Measurements from ENCODE around the gene SPRTN. TPM values are rescaled to one million over a fixed set of nuclear protein-coding genes. Genes with fewer than 3 reads are reported as not detected.
"Not testable (repeated sequence)": the region's sequence is repeated elsewhere in the genome, so short reads cannot be mapped to it uniquely, and the experiment has no call there.

Gene SPRTN
- total RNA-seq, 1 donor from 2014 or later = 14.9 TPM

DNA sequence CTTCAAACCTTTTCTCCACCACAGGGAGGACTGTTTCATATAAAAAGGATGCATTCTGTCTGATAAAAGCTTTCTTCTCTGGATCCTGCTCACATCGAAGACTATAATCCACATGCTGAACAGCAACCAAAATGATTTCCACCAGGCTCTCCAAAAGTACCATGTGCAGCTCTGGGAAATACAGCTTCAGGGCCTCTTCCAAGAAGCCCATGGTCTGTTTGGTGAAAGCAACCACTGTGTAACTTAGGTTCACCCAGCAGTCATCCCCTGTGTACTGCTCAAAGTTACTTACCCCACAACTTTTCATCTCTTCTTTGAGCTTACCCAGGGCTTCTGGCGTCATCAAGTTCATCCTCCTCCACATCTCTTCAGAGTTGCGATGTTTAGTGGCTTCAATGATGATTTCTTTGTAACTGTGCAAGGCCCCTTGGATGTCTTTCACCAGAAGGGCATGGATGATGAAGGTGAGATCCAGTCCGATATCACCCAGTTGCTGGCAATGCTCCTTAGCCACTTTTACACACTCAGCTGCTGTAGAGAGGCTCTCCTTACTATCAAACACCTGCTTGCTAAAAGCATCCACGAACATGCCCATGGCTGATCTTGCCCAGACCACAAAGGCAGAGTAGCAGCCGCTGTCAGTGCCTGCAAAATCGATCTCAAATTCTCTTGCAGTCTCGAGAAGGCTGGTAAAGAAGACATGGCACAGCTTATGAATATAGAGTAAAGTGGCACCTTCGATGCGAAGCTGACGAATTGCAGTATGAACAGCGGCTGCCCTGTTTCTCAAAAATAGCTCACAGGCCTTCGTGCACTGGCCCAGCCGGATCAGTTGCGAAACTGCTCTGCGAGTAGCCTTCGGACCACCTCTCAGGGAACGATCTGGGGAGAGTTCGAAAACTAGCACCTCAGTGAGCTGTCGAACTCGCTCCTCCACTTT, 2.2 kb upstream of the SPRTN start:
- DNase-seq (ENCODE audit: low read depth in 2 of 2) = no peak

DNA sequence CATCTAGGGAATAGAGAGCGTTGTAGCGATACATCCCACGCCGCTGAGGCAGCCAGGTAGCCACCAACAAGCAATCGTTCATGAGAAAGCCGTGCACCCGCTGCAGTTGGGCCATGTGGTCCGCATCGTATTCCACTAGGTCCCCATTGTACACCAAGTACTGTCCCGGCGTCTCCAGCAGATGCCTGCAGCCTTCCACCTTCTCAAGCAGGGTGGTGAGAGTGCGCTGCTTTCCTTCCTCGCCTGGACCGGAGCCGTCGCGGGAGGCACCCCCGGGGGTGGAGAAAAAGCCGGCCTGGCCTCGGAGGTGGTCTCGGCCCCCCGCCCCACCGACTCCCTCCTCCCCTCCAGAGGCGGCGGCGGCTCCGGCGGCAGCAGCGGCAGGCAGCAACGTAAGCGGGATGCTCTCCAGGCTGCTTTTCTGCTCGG, 1.0 kb upstream of the SPRTN start:
- no peak for DNase-seq (ENCODE audit: low read depth in 2 of 2)

DNA sequence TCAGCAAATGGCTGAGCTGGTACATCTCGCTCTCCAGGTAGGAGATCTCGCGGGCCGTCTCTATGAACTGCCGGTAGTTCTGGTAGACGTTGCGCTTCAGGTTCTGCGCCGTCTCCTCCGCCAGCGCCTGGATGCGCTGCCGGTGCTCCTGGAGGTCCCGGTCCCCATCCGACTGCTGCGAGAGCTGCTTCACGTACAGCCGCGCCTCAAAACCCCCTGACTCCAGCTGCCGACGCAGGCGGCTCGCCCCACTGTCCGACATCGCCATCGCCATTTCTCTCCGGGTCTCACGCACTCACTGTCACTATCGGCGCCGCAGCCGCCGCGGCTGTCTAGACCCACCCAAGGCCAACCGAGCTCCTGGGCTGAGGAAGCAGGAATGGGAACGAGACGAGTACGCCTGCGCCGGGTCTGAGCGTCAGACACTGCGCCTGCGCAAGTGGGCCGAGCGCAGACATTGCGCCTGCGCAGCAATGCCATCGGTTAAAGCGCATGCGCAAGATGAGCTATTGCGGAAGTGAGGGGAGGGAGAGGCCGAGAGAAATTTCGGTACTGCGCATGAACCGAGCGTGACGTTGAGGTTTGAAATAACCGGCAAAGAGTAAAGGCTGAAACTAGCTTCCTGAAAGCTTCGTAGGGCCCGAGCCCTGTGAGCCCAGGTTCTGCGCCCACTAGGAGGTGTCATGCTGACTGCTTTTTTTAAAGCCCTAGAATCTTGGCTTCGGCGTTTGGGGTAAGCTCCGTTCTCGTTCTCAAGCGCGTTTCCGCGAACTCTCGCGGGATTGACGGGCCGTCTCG, 422 bp upstream of the SPRTN start, which contains the start of gene EXOC8:
EXOC8 (minus strand) TSS at position 381 of the 798 bp plus-strand sequence; CDS start at position 274, 107 bp downstream.
- DNase-seq (ENCODE audit: low read depth in 2 of 2) = peak; percentile 98

DNA sequence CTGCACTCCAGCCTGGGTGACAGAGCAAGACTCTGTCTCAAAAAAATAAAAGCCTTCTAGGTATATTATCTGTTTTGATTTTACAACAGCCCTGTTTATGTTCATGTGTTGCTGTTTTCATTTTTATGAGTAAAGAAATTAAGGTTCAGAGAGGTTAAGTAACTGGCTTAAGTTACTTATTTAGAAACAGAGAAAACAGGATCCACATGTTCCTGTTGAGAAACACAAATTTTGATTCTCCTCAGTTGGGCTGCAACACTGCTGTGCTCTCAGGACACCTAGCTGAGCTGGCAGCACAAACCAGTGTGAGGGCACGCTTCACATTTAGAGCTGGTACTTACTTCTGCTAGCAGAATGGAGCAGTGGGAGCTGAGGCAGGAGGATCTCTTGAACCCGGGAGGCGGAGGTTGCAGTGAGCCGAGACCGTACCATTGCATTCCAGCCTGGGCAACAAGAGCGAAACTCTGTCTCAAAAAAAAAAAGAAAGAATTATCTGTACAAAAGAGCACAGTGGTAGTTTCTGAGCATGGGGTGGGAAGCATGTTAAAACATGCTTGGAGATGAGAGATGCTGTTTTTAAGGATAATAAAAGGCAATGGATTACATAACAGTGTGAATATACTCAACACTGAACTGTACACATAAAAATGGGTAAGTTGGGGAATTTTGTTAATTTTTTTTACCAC, 2.4 kb downstream of the SPRTN start:
- no peak for DNase-seq (ENCODE audit: low read depth in 2 of 2)

DNA sequence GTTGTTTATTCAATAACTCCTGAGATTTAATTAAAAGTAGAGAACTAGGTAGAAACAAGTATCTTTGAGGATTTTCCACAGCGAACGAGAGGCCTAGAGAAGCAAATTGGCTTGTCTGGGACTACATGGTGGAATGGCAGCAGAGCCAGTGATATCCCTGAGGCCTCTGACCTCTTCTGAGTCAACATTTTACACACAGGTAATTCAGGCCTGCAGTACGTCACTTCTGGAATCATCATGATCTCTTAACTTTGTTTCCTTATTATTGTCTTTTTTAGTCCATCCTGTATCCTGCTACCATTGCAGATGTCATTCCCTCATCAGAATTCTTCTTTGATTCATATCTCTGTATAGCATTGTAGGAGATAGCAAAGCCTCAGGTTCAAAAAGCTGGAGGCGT, 9.9 kb downstream of the SPRTN start:
- no peak for DNase-seq (ENCODE audit: low read depth in 2 of 2)

DNA sequence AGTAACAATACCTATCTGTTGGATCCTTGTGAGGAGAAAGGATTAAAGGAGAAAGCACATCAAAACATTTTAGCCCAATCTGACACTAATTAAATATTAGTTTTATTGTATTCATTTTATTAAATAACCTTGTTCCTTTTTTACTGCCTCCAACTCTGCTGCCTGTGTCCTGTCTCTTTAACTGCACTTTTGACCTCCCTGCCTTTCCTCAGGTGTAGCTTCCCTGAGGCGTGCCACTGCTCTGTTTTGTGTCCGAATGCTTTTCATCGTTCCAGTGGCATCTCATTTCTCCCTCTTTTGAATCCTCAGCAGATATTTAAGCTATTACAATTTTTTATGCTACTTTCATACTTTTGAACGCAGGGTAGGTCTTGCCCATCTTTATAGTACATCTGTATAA, 10.3 kb downstream of the SPRTN start:
- DNase-seq (ENCODE audit: low read depth in 2 of 2) = no peak

DNA sequence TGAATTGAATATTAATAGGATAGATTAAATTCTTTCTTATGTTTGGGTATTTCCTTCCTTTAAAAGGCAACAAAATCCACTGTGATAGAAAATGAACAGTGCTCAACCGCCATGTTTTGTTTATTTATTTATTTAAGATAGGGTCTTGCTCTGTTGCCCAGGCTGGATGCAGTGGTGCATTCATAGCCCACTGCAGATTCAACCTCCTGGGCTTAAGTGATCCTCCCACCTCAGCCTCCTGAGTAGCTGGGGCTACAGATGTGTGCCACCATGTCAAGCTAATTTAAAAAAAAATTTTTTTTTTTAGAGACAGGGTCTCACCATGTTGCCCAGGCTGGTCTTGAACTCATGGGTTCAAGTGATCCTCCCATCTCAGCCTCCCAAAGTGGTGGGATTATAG, 10.8 kb downstream of the SPRTN start:
- DNase-seq (ENCODE audit: low read depth in 2 of 2) = not testable (repeated sequence)

DNA sequence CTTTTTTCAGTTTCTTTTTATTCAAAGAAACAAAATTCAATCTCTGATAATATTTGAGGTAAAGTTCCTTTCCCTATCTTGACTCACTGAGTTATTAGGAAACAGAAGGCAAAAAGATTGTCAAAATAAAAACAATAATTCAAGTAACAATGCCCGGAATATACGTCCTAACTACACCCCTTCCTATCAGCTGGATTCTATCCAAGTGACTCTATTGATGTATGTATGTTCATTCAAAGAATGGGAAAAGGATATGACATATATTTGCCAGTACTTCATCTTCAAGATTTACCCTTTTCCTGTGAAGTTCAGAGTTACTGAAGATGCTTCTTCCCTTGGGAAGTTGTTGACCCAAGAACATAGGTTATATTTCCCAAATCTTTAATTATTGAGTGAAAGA, 13.7 kb downstream of the SPRTN start:
- peak; percentile 76 to 95 for DNase-seq (ENCODE audit: low read depth in 2 of 2)

DNA sequence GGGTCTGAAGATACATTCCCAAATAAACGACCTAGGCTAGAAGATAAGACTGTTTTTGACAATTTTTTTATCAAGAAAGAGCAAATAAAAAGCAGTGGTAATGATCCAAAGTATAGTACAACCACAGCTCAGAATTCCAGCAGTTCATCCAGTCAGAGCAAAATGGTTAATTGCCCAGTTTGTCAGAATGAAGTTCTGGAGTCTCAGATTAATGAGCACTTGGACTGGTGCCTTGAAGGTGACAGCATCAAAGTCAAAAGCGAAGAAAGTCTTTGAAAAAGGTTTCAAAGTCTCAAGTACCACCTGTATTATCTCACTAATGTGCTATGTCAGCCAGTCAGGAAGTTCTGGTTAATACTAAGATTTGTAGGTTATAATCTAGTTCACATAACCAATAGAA, 15.0 kb downstream of the SPRTN start:
- DNase-seq (ENCODE audit: low read depth in 2 of 2) = no peak

DNA sequence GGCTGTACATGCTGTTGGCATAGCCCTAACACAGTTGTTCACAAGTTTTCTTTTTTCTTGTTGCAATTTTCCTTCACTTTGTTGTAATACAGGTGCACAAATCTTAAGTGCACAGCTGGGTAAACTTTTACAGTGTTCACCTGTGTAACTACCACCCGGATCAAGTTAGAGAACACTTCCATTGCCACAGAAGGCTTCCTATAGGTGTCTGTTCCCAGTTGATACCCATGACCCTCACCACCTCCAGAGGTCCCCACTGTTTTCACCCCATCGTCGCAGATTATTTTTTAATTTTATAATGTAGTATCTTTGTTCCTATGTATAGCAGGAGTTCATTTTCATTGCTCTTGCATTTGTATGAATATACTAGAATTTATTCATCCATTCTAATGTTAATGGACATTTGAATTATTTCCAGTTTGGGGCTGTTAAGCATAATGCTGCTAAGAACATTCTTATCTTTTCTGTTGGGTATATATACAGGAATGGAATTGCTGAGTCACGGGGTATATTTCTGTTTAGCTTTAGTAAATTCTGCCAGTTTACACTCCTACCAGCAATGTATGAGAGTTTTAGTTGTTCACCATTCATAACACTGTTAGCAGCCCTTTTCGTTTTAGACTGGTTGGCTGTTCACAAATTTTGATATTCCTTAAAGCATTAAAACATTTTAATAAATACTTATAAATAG, 16.4 kb downstream of the SPRTN start:
- peak in 1 of 2 donors; percentile 38 for DNase-seq (ENCODE audit: low read depth in 2 of 2)

DNA sequence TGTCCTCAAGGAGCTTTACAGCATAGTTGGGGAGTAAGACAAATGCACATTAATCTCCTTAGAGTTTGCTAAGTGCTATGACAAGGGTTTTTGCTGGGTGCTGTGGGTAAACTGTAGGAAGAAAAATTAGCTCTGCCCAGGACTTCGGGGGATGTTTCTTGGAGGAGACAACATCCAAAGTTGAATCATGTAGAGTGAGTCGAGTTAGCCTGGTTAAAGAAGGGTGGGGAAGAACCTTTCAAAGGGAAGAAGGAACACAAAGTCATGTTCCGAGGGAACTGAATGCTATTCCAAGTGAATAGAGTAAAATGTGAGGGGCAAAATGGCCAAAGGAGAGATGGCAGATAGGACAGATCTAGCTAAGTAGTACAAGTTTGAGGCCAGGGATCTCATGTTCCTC, 17.1 kb downstream of the SPRTN start:
- no peak for DNase-seq (ENCODE audit: low read depth in 2 of 2)

DNA sequence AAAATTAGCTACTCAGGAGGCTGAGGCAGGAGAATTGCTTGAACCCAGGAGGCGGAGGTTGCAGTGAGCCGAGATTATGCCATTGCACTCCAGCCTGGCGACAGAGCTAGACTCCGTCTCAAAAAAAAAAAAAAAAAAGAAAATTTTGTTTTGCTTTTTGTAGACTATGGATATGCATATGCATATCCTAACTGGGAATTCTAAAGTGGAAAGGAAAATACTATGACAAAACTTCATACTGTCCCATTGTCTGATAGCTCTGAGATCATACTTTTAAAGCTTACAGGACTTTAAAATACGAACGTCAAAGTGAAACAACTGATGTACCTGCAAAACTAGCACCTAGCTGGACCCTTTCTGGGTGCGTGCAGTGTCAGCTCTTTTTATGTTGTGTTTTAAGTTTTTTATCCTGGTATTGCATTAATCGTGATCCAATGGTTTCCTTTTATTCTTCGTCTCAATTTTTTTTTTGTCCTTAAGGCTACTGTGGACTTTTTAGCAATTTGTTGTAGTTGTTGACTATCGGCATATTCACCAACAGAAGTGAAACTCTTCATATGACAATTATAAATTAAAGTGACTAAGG, 19.2 kb downstream of the SPRTN start:
- DNase-seq (ENCODE audit: low read depth in 2 of 2) = no peak

DNA sequence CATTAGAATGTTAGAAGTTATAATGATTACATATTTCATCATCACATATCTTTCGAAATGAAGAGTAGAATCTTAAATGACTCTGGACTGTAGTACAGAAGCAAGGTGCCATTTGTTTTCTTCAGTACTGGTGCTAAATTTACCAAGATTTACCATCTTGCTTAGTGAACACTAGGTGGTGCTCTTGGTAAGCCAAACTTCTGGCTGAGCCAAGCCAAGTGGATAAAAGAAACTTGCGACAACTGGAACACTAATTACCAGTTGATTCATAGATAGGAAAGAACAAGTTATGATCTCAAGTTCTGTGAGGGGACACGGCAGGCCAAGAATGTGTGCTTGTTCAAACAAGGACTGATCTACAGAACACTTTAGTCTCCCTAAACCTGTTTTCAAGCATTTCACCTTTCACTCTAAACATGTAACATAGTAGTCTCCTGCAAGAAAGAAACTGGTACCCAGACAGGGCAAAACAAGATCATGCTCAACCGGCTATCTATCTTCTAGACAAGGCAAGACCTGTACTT, 19.8 kb downstream of the SPRTN start:
- peak; percentile 74 to 83 for DNase-seq (ENCODE audit: low read depth in 2 of 2)

DNA sequence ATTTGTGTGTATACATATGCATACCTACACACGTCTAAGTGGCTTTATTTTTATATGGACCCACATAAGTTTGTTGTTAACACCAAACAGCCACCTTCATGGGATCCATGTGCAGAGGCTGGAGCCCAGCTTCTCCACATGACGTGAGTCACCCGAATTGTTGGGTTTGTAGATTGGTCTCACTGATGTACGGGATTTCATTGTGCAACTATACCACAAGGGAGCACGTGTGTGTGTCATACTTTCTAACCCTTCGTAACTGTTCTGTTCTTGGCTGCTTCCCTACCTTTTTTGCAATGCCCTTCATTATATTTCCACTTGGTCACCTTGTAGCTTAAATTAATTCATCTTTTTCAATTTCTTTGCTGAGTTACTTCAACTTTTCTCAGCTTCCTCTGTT, 21.0 kb downstream of the SPRTN start:
- peak in 1 of 2 donors; percentile 30 for DNase-seq (ENCODE audit: low read depth in 2 of 2)

DNA sequence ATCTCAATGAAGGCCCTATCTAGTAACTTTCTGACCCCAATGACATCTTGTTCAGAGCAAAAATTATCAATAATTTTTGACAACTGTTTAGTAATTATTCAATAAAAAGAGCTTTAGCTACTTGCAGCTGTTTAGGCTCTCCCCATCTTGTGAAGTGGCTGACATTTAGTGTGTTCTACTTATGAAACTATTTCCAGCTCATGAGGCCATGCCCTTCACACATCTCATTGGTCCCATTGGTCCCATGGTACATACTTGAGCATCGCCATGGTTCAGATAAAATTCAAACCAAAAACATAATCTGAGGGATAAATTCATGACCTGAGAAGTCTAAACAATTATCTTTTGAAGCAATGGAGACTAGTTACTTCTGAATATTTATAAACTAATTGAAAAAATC, 24.2 kb downstream of the SPRTN start:
- no peak for DNase-seq (ENCODE audit: low read depth in 2 of 2)

DNA sequence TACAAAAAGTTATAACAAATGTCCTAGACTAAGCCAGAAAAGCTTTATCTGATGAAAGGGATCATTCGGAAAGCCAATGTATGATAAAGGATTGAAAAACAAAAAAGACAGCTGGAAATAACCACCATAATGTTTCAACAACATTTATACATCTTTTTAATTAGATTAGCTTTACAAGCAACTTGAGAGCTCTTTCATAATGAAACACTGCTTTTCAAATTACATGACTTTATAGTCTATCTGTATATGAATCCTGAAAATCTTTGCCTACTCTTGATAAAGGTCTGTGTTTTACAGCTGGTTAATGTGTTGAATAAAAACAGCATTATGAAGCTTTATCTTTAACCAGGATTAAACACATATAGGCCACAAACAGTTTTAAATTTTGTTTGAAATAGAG, 25.5 kb downstream of the SPRTN start:
- no peak for DNase-seq (ENCODE audit: low read depth in 2 of 2)

DNA sequence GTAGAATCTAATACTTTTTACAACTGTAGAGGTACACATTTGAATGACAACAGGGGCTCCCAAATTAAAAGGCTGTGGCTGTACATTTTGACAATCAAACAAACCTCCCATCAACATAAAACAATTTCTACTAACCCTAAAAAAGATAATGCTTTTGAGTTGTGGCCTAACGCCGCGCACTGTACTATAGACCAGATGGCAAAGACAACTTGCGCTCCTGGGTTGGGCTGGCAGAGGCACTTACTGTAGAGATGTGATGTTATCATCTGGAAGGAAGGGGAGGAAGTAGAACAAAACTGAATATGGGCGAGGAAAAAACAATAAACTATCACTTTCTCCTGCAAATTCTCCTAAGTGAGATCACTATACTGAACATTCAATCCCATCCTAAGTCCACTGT, 26.1 kb downstream of the SPRTN start:
- no peak for DNase-seq (ENCODE audit: low read depth in 2 of 2)

DNA sequence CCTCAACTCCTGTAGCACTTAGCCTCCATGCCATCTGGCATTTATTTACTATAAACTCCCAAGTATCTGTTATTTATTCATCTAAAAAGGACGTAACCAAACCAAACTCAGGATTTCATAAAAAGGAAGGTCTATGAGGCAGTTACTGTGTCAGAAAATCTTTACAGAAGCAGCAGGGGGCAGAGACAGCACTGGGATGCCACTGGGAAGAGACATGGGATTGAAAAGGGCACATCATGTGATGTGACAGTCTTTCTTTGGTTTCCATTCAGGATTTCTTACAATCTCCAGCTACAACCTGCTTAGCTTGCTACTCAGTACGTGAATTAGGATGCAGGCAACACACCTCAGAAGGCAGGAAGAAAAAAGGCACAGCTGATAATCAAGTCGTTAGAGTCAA, 31.2 kb downstream of the SPRTN start:
- peak; percentile 21 to 34 for DNase-seq (ENCODE audit: low read depth in 2 of 2)

DNA sequence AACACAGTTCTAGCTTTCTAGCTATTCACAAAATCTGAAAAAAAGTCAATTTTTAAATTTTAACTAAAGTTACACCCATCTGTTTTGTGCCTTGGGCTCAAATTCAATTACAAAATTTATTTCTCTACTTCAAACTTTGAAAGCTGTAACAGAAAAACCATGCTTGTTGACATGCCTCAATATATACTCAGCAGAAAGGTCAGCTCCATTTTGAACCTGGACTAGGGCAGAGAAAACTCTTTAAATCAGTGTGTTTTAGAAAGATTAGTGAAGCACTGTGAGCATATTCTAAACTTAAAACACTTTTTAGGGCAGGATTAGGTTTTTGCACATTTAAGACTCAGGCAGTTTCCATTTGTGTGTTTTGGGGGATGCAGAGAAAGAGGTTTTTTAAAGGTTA, 34.4 kb downstream of the SPRTN start:
- no peak for DNase-seq (ENCODE audit: low read depth in 2 of 2)

DNA sequence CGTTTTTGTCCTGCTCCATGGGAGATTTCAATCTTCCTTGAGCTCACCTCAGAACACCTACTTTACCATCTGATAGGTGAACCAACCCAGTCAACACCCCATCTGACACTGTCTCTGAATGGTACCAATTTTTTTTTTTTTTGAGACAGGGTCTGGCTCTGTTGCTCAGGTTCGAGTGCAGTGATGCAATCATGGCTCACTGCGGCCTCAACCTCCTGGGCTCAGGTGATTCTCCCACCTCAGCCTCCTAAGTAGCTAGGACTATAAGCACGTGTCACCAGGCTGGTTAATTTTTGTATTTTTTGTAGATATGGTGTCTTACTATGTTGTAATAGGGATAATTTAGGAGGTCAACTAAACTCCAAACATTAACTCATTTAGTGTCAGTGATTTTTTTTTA, 36.3 kb downstream of the SPRTN start:
- DNase-seq (ENCODE audit: low read depth in 2 of 2) = no peak

DNA sequence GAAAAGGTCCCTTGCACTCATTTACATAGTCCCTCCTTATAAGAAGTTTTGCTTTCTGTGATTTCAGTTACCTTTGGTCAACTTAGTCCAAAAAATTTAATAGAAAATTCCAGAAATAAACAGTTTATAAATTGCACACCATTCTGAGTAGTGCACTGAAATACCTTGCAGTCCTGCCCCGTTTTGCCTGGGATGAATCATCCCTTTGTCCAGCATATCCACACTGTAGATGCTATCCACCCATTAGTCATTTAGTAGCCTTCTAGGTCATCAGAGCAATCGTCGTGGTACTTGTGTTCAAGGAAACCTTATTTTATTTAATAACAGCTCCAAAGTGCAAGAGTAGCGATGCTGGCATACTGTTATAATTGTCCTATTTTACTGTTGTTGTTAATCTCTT, 38.0 kb downstream of the SPRTN start:
- DNase-seq (ENCODE audit: low read depth in 2 of 2) = peak in 1 of 2 donors; percentile 53

Data from lung microvascular endothelial cell (primary cell).